ENCODE data around the gene IQSEC1.
A peak's percentile ranks its signal among the peaks of the same experiment; 100 is the strongest.

Gene IQSEC1

DNA sequence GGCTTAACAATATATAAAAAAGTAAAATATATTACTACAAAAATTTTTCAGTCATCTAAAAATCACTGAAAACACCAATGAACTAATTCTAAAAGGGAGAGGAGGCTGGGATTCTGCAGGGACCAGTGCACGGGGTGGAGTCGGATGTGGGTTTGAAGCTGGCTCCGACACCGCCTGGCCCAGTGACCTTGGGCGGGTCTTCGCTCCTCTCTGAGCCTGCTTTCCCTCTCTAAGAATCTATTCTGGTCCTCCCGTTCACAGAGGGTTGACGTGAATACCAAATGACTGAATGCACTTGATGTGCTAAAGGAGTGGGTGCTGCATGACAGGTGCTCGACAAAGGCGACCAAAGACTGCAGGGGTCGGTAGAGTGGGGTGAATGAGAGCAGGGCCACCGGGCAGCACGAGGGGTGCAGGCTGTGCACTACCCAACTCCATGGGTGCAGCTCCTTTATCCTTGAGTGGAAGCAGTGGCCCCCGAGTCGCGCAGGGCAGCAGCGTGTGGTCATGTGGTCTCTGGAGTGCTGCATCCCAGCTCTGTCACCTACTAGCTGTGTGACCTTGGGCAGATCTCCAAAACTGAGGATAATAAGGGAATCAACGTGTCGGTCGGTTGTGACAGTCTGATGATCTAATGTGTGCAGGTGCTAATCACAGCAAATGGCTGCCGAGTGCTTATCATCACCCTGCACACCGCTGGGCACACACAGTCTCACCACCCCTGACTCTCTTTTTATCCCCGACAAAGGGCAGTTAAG, 8.6 kb upstream of the IQSEC1 start:
- DNase-seq (ENCODE audit: insufficient read length), result no peak
- FAIRE-seq, result no peak
- TF ChIP-seq POLR2A (IDR thresholded peaks at IDR 0.05; ENCODE audit: low read depth, low read length) (no peak), POLR2AphosphoS5 (IDR thresholded peaks at IDR 0.05; ENCODE audit: low read depth, low read length) (no peak), TAF1 (IDR thresholded peaks at IDR 0.05; ENCODE audit: borderline replicate concordance, low read depth, low read length) (no peak)

- DNase-seq (ENCODE audit: insufficient read length), result no peak
- no peak for TF ChIP-seq POLR2A (IDR thresholded peaks at IDR 0.05; ENCODE audit: low read depth, low read length)
- no peak for TF ChIP-seq POLR2AphosphoS5 (IDR thresholded peaks at IDR 0.05; ENCODE audit: low read depth, low read length)
- TF ChIP-seq TAF1 (IDR thresholded peaks at IDR 0.05; ENCODE audit: borderline replicate concordance, low read depth, low read length), result no peak
- no peak for FAIRE-seq
Observed at GRCh38 chr3:13080591-13080990, 7.4 kb upstream of the IQSEC1 start.

DNA sequence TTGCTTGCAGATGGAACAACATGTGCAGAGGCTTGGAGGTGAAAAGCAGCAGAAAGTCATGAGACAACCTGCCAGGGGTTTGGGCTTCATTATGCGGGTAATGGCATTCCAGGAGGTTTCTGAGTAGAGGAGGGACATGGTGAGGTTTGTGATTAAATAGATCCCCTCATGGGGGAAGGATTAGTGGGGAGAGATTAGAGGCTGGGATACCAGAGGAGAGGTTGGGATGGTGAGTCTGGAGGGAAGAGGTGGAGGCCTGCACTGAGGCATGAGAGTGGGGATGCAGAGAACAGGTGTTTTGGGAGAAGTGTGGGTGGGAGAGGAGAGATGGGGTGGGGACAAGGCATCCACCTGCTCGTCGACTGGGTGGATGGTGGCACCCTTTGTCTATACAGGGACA, 6.8 kb upstream of the IQSEC1 start:
- FAIRE-seq (no peak), DNase-seq (ENCODE audit: insufficient read length) (no peak)
- TF ChIP-seq POLR2A (IDR thresholded peaks at IDR 0.05; ENCODE audit: low read depth, low read length) (no peak), TAF1 (IDR thresholded peaks at IDR 0.05; ENCODE audit: borderline replicate concordance, low read depth, low read length) (no peak), POLR2AphosphoS5 (IDR thresholded peaks at IDR 0.05; ENCODE audit: low read depth, low read length) (no peak)

- FAIRE-seq (no peak), DNase-seq (ENCODE audit: insufficient read length) (no peak)
- no peak for TF ChIP-seq POLR2AphosphoS5 (IDR thresholded peaks at IDR 0.05; ENCODE audit: low read depth, low read length)
Observed at GRCh38 chr3:13079510-13079909, 6.3 kb upstream of the IQSEC1 start.

- no peak for FAIRE-seq
- no peak for TF ChIP-seq POLR2AphosphoS5 (IDR thresholded peaks at IDR 0.05; ENCODE audit: low read depth, low read length)
- TF ChIP-seq TAF1 (IDR thresholded peaks at IDR 0.05; ENCODE audit: borderline replicate concordance, low read depth, low read length), result no peak
- no peak for TF ChIP-seq POLR2A (IDR thresholded peaks at IDR 0.05; ENCODE audit: low read depth, low read length)
- DNase-seq (ENCODE audit: insufficient read length), result no peak
Observed at GRCh38 chr3:13079051-13079450, 5.8 kb upstream of the IQSEC1 start.

DNA sequence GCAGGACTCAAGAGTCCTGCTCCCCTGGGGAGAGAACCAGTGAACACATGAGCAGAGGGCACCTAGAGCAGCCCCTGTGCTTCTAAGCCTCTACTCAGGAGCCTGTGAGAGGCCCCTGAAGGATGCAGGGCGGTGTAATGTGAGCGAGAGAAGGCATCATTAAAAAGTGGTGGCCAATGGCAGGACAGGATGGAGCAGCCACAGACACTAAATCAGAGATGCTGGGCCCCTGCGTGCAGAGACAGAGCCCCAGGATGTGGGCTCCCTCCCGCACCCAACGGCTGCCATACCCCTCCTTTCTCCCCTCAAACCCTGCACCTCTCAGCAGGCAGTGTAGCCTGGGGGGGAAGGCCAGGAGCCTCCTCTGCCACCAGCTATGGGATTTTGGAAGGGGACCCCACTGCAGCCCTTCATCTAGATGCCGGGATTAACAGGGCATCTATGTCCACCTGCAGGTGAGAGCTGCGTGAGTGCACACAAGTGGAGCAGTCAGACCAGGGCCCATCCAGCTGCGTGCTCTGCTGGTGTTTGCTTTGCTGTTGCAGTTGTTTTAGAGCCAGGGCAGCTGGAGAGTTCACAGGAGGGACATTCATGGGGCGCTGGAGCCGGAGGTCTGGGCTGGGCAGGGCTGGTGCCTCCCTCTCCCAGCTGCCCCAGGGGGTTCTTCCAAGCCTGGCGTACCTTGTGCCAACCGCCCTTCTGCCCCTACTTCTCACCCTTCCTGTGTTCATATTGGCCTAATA, 5.1 kb upstream of the IQSEC1 start:
- TF ChIP-seq POLR2AphosphoS5 (IDR thresholded peaks at IDR 0.05; ENCODE audit: low read depth, low read length) (no peak), TAF1 (IDR thresholded peaks at IDR 0.05; ENCODE audit: borderline replicate concordance, low read depth, low read length) (no peak), POLR2A (IDR thresholded peaks at IDR 0.05; ENCODE audit: low read depth, low read length) (no peak)
- no peak for DNase-seq (ENCODE audit: insufficient read length)
- no peak for FAIRE-seq

DNA sequence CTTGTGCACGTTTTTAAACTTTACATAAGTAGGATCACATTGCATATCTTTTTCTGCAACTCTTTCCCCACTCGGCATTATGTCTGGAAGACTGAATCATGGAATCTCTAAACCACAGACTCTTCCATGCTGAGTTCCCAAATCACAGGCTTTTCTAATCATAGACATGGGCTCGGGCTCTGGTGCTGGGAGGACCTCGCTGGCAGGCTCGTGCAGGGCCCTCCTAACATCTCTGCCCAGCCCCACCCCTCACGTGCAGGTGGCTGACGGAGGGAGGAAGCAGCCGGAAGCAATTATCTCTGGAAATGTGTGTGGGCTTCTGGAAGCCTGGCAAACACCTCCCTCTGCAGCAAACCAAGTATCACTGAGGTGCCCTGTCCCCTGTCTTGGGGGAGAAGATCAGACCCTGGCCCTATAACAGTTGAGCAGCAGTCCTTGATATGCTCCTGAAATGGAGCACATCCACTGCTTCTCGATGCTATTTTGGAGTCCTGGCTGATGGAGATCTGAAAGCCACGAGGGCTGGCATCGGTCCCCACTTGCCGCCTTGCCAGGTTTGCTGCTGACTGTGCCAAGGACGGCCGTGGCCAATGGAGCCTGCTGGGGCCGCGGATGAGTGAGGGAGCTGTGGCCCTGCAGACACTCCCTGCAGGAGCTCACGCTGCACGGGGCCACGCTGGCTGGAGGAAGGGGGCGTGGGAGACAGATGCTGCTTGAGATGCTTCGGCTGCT, 4.4 kb upstream of the IQSEC1 start:
- TF ChIP-seq TAF1 (IDR thresholded peaks at IDR 0.05; ENCODE audit: borderline replicate concordance, low read depth, low read length) (no peak), POLR2A (IDR thresholded peaks at IDR 0.05; ENCODE audit: low read depth, low read length) (no peak), POLR2AphosphoS5 (IDR thresholded peaks at IDR 0.05; ENCODE audit: low read depth, low read length) (no peak)
- DNase-seq (ENCODE audit: insufficient read length), result no peak
- FAIRE-seq, result no peak

DNA sequence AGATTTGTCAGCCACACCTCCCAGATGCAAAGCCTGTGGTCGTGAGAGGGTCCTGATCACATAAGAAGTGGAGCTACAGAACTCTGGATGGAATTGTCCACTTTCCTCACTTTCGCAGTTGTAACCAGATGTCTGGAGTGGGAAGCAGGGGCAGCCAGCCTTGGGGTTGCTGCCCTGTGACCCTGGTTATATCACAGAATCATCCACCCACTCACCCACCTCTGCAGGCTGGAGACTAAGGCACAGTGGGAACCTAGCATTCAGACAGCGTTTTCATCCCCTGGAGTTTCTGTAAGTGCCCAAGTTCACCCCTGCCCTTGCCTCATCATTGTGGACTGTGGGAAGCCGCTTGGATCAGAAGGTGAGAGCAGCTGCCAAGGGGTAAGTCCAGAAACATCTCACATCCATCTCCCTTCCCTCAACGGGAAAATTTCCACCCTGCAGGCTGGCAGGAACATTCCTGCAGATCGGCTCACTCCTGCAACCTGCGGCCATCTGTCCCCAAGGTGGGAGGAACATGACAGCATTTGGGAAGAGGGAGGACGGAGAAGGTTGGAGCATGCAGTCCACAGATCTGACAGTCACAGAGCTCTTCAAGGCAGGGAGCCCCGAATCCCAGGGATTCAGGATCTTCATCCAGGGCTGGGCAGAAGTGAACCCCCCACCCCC, 2.9 kb upstream of the IQSEC1 start:
- DNase-seq (ENCODE audit: insufficient read length), result no peak
- FAIRE-seq, result no peak

GRCh38 chr3:13075318-13075717, 2.1 kb upstream of the IQSEC1 start:
- TF ChIP-seq POLR2AphosphoS5 (IDR thresholded peaks at IDR 0.05; ENCODE audit: low read depth, low read length), result no peak
- no peak for TF ChIP-seq TAF1 (IDR thresholded peaks at IDR 0.05; ENCODE audit: borderline replicate concordance, low read depth, low read length)
- no peak for TF ChIP-seq POLR2A (IDR thresholded peaks at IDR 0.05; ENCODE audit: low read depth, low read length)
- DNase-seq (ENCODE audit: insufficient read length) (no peak), FAIRE-seq (no peak)

More for the DNA sequence above, 2.9 kb upstream of the IQSEC1 start:
- TF ChIP-seq POLR2A (IDR thresholded peaks at IDR 0.05; ENCODE audit: low read depth, low read length) (no peak), POLR2AphosphoS5 (IDR thresholded peaks at IDR 0.05; ENCODE audit: low read depth, low read length) (no peak), TAF1 (IDR thresholded peaks at IDR 0.05; ENCODE audit: borderline replicate concordance, low read depth, low read length) (no peak)

DNA sequence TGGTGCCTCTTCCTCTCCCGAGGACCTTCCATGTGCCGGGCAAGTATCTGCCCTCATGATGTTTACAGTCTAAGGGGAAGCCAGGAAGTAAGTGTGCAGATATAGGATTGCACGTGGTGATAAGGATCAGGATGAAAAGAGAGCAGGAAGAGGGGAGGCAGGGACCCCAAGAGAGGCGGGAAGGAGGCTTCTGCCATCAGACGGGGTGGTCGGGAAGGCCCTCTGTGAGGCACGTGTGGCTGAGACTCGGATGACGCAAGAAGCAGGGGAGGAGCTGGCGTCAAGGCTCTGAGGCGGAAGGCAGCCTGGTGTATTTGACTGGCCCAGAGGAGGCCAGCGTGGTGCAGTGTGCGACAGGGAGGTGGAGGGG, 762 bp upstream of the IQSEC1 start:
- TF ChIP-seq POLR2A (IDR thresholded peaks at IDR 0.05; ENCODE audit: low read depth, low read length) (no peak), TAF1 (IDR thresholded peaks at IDR 0.05; ENCODE audit: borderline replicate concordance, low read depth, low read length) (no peak), POLR2AphosphoS5 (IDR thresholded peaks at IDR 0.05; ENCODE audit: low read depth, low read length) (no peak)
- FAIRE-seq (peak; percentile 48), DNase-seq (ENCODE audit: insufficient read length) (no peak)

Measured in GM12892 (cell line).